Superior temporal gyrus (tissue), 1 donor: ENCODE results near the gene SORBS2.

ENCODE experiments used
- DNase-seq: peaks from one replicate; pipeline ENCODE4 v3.0.0-alpha.2; 2016; ENCODE audit errors: extremely low spot score

SORBS2 gene

DNA sequence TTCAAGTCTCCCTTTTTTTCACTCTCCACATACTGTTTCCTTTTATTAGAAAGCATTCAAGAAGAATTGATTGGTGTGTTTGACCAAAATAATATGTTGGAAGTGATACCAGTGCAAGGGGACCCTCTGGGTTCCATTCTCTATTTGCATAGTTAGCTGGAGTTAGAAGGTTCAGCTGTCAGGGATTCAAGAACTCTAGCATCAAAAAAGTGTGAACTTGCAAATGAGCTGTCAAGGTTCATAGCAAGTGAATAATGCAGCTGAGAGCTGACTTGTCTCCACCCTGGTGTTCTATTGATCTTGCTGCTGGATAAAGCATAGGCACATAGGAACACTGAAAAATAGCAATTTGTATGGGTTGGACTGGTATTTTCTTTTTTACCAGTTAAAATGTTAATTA, 73.2 kb downstream of the SORBS2 start:
- no peak for DNase-seq

DNA sequence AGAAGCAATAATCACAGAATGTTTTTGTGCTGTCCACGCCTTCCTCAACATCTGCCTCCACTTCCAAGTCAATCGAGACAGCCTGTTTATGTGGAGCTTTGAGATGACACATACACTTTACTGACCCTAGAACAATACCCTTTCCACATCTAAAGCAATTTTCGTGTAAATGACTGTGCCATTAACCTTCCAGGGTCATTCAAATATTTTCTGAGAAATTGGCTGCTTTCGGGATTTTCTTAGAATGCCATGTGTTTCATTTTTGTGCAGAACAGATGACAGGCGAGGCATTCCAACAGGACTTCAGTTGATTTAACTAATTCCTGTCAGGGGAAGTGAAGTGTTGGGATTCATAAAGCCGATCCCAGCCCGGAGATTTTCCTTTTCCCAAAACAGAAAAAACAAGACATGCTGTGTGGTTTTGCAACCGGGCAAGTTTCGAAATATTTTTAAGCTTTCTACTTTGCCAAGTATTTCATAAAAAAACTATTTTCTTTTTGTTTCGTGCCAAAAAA, 73.9 kb downstream of the SORBS2 start:
- DNase-seq, result peak; percentile 31

- DNase-seq, result no peak
Measured at GRCh38 chr4:185737489-185738037, 74.4 kb downstream of the SORBS2 start.

DNA sequence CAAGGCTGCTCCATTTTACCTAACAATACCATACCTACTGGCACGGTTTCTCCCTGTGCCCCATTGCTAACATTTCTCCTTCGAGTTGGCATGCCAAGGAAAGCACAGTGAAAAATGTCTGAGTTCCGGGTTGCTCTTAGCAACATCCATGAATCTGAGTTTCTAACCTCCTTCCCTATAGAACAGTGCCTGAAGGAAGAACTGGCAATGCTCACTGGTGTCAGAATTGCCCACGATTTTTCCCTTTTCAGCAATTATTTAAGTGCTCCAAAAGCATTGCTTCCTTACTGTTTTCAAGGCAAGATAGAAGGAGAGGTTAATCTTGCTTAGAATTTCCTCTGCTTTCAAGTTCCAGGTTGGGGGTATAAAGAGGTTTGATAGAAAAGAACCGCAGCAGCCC, 75.1 kb downstream of the SORBS2 start:
- peak; percentile 50 for DNase-seq

- DNase-seq, result no peak
Measured at GRCh38 chr4:185735866-185736400, 76.1 kb downstream of the SORBS2 start.

DNA sequence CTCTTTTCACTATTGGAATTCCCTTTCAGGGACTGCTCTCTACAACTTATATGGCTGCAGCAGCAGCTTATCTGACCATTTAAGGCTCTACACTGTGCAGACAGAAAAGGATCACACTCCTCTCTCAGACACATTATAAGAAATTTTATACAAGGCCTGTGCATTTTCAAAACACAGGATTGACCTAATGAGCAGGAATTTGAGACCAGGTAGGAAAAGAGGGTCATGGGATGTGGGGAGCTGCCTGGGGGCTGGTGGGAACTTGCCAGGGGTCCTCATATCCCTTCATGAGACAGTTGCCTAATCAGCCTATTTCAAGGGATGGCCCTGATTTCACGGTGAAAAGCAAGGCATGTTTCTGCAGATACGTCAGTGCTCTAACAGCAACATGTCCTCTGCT, 77.1 kb downstream of the SORBS2 start:
- no peak for DNase-seq

DNA sequence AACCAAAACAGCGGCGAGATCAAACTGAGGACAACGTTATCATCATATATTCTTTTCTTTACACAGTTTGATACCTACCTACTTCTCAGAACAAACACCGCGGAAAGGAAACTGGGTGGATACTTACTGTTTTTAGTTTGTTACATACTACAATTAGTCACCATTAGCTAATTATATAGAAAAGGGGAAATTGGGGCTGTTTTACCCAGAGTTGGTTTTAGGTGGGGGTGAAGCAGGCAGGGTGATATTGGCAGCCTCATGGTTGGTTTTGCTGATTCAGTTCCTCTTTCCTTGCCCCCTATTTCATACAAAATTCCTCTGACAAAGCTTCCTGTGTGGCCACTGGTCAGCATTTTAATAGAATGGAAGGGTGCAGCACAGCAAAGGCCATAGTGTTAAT, 77.8 kb downstream of the SORBS2 start:
- no peak for DNase-seq

DNA sequence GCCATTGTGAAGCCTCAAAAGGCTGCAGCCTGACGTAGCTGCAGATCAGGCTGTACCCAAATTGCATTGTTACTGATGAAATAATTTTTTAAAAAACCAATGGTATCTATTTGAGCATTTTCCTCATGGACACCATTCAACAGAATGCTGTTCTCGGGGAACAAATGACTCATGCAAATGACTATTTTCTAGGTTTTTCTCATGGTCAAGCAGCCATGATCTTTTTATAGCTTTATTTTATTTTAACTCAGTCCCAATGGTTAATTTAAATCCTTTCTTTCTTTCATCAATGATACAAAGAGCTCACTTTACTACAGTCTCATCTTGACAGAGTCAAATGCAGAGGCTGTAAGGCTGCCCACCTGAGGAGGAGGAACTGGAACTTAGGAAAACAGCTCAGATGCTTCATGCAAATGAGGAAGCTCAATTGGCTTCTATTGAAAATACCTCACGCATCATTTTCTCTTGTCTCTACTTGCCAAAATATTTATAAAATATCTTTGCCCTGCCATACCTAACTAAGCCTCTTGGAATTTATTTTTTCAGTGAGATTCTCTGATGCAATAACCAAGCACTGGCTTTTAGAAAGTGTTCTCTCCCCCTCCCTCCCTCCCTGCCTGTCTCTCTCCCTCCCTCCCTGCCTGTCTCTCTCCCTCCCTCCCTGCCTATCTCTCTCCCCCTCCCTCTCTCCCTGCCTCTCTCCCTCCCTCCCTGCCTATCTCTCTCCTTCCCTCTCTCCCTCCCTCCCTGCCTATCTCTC, 81.0 kb downstream of the SORBS2 start:
- peak; percentile 54 for DNase-seq

DNA sequence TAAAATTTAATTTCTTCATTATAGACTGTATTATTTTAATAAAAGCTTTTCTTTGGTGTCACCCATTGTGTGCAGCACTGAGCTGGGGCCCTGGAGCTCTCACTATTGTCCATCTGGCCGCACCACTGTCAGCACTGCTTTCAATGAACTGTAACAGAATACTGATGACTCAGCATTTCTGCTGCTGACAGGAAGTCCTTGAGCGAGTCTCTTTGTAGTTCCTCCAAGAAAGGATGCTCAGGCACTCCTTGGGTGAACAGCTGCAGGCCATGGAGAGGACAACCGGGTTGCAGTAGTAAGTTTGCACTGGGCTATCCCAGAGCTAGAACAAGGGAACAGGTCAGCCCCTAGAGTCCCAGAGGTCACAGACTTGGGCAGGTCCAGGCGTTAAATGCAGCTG, 81.6 kb downstream of the SORBS2 start:
- DNase-seq, result no peak

GRCh38 chr4:185729391-185729804, 82.6 kb downstream of the SORBS2 start:
- DNase-seq, result peak; percentile 80

DNA sequence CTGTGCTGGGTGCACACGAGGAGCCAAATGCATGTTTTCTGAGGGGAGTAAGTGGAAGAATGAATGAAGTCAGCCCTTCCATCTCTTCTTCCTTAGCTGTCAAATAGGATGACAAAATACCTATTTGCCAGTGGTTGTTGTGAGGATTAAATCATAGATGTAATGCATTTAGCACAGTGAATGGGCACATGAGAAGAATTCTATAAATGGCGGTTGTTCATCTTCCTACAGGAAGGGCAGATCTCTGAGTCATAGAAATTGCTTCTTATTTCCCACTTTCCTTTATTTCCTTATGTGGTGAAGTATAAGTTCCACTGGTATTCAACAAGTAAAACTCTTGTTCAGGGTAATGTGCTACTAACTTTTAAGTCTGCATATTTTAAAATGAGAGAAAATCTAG, 83.1 kb downstream of the SORBS2 start:
- no peak for DNase-seq

DNA sequence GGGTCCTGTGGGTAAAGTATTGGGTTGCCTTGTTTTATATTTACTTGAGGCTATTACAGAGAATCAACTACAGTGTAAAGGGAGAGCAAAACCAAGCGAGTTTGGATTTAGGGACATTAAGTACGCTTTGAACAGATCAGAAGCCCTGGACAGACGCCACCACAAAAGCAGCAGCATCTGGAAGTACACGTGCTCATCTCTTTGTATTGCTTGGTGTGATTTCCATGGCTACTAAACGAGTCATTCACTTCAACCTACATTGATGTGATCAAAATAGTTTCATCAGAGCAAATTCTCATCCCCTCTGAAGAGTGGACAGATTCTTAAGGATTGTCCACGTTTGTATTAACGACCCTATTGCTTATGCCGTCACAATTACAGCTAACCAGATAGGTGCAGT, 85.1 kb downstream of the SORBS2 start:
- DNase-seq, result no peak

DNA sequence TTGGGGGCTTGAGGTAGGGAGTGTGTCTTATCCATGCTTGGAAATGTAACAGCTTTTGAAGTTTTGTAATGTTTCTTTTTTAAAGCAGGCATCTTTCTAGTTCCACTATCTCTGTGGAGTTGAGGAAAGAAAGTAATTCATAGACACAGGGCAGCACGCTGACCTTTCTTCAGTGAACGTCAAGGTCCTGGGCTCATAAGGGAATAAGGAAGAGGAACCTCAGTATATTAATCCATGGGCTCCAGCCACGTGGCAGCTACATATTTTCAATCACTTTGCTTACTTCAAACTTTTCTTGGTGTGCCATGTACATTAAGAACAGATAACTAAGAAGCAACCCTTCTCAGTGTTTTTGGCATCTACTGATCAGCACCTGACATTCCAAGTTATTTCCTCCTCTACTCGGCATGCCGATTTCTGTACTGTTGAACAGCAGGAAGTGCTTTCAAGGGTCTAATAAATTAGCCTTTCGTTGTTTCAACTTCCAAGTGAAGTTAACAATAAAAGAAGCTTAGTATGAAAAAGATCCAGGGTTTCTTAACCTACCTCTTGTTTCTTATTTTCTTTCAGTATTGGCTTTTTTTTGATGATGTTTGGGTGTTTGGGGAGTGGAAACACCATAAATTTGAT, 88.2 kb downstream of the SORBS2 start:
- no peak for DNase-seq

- no peak for DNase-seq
Measured at GRCh38 chr4:185722029-185722316, 90.0 kb downstream of the SORBS2 start.

DNA sequence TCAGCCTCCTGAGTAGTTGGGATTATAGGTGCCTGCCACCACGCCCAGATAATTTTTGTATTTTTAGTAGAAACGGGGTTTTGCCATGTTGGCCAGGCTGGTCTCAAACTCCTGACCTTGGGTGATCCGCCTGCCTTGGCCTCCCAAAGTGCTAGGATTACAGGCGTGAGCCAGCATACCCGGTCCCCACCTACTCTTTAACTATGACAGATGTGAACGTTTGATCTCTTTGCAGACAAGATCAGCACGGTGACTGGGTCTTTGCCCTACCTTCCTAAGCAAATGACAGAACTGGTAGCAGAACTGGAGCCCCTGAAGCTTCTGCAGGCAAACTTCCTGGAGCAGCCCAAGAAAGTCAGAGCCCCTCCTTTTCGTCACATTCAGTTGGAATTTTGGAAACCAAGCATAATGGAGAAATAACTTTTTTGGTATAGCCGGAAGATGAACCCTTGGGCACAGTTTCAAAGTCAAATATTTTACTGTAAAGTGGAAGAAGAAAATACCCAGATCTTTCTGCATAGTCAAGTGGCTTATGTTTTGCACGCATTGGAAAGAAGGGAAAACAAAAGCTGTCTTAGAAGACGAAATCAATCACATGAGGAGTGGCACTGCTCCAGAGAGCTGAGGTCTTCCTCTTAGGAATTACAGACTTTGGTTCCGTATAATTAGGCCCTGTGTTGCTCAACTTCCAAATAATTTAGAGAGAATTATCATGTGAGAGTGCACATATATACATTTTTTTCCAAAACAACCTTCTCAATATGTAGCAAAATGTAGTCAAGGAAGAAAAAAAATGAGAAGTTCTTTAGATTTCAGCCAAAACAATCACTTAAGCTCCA, 90.6 kb downstream of the SORBS2 start:
- no peak for DNase-seq

- DNase-seq, result peak; percentile 67
Measured at GRCh38 chr4:185719500-185719858, 92.5 kb downstream of the SORBS2 start.

DNA sequence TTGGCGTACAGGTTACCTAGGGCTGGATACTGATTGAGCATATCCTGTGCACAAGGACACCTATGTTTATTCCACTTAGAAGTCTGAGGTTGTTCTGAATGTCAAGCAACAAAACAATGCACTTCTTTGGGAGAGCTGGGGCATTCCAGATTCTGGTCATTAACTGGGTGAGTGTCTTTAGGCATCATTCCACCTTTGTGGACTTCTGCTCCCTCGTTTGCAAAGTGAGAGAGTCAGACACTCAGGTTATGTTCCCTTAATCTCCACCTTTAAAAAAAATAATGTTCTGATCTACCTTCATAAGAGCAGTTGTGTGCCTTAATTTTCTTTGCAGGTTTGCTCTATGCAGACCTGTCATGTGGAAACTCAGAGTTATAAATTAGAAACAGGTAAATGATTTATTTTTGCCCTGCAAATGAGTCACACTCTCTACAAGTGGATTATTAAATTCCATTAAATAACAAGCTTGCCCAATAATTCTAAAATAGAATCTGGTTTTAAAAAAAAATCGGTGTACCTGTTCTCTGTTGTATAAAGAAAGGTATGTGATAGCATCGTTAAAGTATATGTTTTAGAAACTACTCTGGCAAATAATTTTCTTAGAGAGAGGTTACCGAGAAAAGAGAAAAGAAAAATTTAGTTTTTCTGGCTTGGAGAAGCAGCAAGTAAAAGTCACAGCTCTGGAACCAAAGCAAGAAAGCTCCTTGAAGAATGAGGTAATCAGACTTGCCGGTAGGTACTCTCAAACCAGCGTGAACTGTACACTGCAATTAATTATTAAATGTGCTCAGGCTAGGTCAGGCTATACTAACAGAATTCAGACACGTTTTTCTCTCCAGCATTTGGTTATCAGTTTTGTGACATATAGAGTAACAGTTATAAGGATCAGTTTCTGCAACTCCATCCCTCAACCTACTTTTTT, 93.2 kb downstream of the SORBS2 start:
- DNase-seq, result no peak

GRCh38 chr4:185717377-185717741, 94.6 kb downstream of the SORBS2 start:
- DNase-seq, result no peak

- DNase-seq, result peak; percentile 59
Measured at GRCh38 chr4:185716577-185717376, 95.2 kb downstream of the SORBS2 start.

GRCh38 chr4:185716141-185716551, 95.8 kb downstream of the SORBS2 start:
- no peak for DNase-seq
